GM21576 (cell line): ENCODE measurements around the gene TCF12.

Experiments used
- ATAC-seq: cut with Tn5 transposase; IDR thresholded peaks from one replicate; pipeline ENCODE4 v1.9.1; 2021; ENCODE audit warnings: mild to moderate bottlenecking, moderate library complexity; ENCODE audit not compliant: unreplicated experiment

The TCF12 gene

DNA sequence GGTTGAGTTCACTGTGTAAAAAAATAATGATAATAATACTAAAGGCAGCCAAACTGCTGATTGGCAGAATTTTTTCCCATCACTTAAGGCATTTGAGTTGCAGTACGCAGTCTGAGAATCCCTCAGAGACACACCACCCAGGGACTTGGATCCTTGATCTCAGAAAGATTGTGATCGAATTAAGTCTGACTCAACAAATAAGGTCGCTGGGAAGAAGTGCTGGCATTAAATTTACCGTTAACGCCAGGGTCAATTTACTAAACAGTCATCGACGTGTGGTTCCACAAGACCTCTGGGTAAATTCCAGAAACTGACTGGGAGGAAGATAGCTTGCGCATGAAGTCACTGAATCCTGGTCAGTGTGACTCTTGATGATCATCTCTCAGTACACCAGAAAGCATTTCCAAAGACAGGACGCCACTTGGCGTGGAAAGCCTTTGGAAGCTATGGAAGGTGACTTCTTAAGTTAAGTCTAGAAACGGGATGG, 409.6 kb downstream of the TCF12 start:
- no peak for ATAC-seq

DNA sequence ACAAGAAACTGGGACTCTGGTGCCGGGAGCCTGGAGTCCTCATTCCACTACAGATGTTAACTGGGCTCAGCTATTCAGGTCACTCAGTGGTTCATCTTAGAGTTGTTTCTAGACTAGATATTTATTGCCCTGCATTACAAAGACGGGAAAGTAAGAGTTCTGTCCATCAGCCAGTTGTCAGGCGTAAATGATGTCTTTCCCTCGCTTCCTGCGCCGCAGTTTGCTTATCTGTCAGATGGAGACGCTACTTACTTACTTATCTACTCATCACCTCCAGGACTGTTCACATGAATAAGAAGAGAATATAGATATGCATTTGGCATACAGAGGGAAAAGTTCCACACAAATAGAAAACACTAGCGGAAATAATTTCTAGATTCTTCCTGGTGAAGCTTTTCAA, 410.0 kb downstream of the TCF12 start:
- ATAC-seq, result no peak

GRCh38 chr15:57328897-57329296, 410.5 kb downstream of the TCF12 start:
- no peak for ATAC-seq

DNA sequence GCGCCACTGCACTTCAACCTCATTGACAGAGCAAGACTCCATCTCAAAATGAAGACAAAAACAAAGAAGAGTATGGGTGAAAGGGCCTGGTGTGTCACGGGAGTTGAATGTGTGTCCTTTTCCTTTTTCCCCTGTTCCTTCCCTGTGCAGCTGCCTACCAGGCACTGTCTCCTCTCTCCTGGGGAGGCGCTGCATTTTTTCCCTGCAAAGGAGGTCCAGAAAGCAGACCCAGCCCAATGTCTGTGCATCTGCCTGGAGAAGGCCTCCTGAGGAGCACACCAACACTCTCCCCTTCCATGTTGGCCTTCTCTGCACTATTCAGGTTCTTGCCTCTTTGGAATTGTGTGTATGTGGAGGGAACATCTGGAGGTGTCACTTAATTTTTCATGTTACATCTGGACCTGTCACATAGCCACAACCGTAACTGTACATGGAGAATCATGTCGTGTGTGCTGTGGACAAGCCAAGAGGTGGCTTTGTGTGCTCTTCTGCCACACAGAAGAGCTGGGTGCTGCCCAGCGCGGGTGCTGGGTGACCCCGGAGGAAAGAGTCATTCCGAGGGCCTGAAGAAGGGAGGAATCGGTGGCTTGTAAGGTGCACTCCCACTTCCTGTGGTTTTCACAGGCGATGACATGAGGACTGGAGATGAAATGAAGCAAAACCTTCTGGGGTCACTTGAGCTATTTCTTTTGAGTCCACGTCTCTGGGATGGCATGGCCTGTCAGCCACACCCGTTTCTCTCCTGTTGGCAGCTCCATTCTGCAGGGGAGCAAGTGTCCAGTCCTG, 411.3 kb downstream of the TCF12 start:
- ATAC-seq, result no peak

DNA sequence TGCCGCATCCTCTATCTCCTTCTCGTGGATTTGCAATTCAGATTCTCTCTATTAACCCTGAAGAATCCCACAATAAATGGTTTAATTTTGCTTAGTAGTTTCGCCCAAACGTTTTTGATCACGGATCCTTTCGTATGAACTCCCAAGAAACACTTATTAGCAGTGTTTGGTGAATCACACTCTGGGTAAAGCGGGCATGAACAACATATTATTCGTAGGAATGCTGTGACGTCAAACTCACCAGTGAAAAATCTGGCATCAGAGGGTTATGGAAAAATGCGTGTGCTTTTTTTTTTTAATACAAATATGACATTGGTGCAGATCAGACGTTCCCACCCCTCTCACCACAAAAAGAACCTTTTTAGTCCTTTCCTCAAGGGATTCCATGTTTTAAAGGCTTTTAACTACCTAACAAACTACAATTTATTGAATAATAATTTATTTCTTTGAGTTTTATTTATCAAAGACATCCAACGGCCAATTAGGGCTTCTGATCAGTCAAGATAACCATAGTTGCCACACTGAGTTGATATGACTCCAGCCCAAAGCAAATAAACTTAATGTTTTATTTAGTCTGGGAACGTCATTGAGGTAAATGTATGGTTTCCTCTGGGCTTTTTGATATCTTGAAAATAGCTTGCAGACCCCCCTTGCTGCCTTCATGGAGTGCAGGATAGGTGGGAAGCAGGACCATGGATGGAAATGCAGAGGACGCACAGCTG, 412.3 kb downstream of the TCF12 start:
- no peak for ATAC-seq

GRCh38 chr15:57332326-57332725, 413.9 kb downstream of the TCF12 start:
- ATAC-seq, result no peak

DNA sequence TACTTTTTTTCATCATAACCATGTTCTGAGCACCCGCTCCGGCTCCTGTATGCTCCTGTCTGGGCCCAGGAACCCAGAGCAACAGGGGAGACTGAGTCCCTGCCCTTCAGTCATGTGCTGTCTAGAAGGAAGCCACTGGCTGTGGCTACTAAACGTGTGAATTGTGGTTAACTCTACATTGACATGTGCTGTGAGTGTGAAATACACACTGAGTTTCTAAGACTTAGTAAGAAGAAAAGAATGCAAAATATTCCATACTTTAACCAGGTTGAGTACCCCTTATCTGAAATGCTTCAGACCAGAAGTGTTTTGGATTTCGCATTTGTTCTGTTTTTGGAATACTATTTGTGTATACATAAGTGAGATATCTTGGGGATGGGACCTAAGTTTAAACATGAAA, 415.0 kb downstream of the TCF12 start:
- no peak for ATAC-seq

GRCh38 chr15:57334257-57334656, 415.8 kb downstream of the TCF12 start:
- ATAC-seq, result no peak

DNA sequence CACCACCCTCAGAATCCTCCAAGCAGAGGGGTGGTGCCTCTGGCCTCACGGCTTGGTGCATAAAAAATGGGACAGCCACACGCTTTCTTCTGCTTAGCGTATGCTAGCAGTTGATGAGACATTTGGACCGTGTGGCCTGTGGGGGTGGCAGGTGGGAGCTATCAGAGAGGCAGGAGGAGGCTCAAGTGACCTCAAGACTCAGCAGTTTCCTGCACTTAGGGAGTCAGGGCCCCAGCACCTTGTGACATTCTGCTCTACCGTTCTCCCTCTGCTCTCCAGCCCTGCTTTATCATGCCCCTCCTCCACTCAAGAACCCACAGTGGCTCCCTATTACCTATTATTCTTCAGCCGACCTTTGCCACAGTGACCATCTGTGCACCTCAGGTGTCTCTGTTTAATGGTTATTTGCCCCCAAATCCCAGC, 416.9 kb downstream of the TCF12 start:
- ATAC-seq, result no peak

DNA sequence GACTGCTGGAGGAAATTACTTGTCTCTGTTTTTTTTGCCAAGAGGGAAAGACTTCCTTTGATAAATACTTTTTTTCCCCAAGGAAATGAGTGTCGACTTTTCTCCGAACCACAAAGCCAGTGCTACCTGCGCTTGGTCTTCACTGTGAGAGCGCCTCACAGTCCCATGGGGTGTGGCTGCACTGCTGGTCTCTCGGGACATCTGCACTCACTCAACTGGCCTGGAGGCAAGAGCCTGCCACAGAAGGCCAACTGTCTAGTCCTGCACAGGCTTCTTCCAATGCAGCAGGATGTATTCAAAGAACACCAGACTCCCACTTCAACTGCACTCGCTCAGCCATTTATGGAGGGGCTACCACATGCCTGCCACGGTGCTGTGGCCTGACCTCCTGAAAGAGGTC, 417.3 kb downstream of the TCF12 start:
- no peak for ATAC-seq

- no peak for ATAC-seq
These were observed 419.5 kb downstream of the TCF12 start for GRCh38 chr15:57337868-57338411.

DNA sequence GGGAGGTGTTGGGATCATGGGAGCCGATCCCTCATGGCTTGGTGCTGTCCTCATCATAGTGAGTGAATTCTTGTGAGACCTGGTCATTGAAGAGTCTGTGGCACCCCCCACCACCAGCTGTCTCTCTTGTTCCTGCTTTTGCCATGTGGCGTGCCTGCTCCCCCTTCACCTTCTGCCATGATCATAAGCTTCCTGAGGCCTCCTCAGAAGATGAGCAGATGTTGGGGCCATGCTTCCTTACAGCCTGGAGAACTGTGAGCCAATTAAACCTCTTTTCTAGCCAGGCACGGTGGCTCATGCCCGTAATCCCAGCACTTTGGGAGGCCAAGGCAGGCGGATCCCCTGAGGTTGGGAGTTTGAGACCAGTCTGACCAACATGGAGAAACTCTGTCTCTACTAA, 420.9 kb downstream of the TCF12 start:
- no peak for ATAC-seq
